SKM-1 treated with dmso at 0.1 percent for 144 hours (cell line): Measurements from ENCODE around the gene CCDC78.

ENCODE experiments used
- DNase-seq: peaks from one replicate; lab custom pipeline; 2025; ENCODE audit not compliant: unreplicated experiment; lab: John Stamatoyannopoulos, UW

The CCDC78 gene

DNA sequence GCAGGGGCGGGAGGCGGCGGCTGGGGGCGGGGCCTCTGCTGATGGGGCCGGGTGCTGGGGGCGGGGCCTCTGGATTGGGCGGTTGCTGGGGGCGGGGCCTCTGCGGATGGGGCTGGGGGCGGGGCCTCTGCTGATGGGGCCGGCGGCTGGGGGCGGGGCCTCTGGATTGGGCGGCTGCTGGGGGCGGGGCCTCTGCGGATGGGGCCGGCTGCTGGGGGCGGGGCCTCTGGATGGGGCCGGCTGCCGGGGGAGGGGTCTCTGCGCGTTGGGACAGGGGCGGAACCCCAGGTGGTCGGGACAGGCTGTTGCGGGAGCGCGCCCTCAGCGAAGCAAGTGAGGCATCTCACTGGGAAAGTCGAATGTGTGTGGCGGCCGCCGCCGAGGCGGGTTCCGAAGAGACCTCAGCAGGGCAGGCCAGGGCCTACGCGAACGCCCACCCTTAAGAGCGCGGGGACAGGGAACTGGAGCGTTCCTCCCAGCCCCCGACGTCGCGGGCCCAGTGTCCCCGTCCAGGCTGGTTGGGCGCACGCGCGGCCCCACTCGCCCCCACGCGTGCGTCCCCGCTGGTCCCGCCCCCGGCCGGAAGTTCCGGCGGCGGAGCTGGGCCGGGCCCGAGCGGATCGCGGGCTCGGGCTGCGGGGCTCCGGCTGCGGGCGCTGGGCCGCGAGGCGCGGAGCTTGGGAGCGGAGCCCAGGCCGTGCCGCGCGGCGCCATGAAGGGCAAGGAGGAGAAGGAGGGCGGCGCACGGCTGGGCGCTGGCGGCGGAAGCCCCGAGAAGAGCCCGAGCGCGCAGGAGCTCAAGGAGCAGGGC, 46.2 kb downstream of the CCDC78 start, which contains the start of gene STUB1:
Gene STUB1 (plus strand): TSS at position 597 of the 811 bp plus-strand sequence. CDS start 116 bp downstream, at position 713.
- DNase-seq: peak; percentile 67

DNA sequence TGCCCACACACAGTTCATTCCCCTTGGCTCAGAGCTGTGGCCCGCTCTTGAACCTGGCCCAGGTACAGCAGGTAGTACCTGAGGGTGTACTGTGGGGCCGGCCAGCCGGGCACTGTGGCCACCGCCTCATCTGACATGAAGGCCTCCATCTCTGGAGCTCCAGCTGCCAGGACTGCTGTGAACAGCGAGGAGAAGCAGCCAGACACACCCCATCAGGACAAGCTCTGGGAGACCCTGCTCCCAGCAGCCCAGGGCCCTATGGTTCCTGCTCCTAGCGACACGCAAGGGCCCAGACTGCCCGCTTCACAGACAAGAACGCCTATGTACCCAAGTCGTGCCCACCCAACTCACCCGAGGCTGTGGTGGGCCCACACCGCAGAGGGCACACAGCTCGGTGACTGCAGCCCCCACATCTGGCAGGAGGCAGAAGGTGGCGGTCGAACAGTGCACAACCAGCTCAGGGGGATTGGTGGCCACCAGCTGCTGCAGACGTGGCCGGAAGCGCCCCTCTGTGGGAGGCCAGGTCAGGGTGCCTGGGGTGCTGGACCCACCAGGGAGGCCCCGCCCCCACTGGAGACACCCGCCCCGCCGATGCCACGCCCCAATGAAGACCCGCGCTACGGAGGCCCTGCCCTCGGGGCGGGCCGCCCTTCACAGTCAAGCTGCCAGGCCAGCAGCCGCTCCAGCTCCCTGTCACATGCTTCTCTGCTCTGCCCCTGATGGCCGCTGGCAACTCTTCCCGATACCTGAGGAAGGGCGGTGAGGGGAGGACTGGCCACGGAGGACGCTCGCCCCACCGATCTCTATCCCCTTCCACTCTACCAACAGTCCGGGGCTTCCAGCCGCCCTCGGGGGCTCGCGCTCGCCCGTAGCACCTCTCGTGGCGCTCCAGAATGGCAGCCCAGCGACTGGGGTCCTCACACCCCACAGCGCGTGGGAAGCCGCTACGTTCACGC, 47.1 kb downstream of the CCDC78 start:
- no peak for DNase-seq

DNA sequence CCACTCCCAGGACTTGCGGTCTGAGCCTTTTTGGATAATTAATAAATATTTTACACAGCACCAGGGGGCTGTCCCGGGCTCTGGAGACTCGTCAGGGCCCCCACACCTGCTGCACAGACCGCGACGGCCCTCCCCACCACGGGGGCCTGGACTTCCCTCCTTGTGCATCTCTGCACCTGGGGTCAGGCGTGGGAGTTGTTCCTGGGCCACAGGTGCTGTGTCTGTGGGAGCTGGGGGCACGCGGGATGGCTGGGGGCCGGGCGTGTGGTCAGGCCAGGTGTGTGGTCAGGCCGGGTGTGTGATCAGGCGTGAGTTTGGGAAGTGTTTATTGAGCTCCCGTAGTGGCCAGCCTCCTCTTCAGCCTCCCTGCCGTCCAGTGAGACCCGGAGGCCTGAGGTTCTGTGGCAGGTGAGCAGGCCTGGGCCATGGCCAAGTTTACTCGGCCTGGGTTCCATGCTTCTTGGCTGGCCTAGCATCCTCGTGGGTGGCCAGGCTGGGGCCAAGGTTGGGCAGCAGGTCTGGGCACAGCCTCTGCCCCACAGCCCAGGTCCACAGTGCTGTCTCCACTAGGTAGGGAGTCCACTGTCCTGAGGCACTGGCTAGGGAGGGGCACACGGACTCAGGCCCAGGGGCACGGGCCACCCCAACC, 47.9 kb downstream of the CCDC78 start:
- no peak for DNase-seq

DNA sequence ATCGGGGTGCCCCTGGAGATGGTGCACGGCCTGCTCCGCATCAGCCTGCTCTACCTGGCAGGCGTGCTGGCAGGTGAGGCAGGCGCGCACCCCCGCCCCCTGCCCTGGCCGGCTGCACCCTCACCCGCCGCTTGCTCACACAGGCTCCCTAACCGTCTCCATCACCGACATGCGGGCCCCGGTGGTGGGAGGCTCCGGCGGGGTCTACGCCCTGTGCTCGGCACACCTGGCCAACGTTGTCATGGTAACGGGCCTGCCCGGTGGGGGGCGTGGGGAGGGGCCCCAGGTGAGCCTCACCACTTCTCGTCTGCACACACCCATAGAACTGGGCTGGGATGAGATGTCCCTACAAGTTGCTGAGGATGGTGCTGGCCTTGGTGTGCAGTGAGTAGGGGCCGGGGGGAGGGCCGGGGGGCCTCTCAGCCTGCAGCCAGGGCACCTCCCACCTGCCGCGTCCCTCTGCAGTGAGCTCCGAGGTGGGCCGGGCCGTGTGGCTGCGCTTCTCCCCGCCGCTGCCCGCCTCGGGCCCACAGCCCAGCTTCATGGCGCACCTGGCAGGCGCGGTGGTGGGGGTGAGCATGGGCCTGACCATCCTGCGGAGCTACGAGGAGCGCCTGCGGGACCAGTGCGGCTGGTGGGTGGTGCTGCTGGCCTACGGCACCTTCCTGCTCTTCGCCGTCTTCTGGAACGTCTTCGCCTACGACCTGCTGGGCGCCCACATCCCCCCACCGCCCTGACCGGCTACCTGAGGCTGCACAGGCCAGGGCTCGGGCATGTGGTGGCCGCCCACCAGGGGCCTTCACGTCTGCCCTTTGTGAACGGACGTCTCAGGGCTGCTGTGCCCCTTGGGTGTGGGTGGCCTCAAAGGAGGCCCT, 48.7 kb downstream of the CCDC78 start:
- no peak for DNase-seq

DNA sequence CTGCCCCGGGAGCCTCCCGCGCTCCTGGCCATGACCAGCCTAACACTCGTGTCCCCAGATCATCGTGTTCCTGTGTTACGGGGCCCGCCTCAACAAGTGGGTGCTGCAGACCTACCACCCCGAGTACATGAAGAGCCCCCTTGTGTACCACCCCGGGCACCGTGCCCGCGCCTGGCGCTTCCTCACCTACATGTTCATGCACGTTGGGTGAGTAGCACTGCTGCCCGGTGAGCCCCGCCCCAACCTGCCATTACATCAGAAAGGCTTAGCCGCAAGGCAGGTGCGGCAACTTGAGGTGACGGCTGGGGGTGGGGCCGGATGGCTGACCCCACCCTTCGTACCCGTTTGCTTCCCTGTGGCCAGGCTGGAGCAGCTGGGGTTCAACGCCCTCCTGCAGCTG, 49.3 kb downstream of the CCDC78 start:
- DNase-seq: no peak

DNA sequence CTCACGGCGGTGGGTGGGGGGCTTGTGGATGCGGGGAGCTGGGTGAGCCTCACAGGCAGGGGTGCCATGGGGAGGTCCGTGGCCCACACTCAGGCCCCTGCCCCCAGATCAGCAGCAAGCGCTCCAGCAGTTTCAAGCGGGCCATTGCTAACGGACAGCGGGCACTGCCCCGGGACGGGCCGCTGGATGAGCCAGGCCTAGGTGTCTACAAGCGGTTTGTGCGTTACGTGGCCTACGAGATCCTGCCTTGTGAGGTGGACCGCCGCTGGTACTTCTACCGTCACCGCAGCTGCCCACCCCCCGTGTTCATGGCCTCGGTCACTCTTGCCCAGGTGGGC, 49.7 kb downstream of the CCDC78 start:
- DNase-seq: no peak

DNA sequence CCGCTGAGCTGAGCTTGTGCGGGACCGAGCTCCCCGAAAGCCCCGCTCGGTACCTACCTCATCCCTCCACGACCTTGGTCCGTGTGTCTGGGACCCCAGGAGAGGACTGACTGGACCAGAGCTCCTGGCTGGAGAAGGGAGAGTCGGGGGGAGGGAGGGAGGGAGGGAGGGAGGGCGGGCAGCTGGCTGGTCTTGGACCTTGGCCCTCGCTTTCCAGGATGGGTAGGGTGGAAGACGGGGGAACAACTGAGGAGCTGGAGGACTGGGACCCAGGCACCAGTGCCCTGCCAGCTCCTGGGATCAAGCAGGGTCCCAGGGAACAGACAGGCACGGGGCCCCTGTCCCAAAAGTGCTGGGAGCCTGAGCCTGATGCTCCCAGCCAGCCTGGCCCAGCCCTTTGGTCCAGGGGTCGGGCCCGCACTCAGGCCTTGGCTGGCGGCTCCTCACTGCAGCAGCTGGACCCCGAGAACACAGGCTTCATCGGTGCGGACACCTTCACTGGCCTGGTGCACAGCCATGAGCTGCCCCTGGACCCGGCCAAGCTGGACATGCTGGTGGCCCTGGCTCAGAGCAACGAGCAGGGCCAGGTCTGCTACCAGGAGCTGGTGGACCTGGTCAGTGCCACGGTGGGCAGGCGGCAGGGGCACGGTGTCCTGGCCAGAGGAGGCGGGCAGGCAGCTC, 50.2 kb downstream of the CCDC78 start:
- no peak for DNase-seq

DNA sequence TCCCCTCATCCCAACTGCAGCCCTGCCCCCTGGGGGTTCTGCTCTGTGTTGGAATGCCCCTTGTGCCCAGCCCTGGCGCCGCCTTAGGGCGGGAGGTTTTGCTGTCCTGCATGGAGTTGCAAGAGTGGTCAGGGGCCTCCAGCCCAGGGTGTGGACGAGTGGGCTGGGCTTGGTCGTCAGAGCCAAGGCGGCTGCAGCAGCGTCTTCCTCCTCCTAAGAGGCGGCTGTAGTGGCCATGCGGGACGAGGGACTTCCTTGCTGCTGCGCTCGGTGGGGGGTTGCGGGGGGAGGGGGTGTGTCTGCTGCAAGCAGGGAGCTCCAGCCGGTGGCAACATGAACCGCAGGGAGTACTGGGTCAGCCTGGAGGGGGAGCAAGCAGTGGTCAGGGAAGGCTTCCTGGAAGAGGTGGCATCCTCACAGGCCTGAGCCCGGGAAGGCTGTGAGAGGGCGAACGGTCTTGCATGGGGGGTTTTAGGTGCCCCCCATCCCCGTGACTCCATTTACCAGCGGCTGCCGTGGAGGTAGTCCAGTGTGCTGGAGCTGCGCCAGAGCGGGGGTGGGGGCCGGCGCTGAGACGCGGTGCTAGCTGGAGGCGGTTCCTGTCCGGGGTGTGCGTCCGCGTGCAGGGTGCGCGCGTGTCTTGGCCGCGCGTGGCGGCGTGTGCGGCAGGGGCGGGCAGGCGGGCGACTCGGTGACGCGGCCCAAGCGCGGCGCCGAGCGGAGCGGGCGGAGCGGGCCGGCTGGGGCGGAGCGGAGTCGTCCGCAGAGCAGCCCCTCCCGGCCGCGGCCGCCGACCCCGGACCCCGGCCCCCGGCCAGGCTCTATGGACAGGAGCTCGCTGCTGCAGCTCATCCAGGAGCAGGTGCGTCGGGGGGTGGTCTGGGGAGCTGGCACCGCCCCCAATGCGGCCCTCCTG, 51.0 kb downstream of the CCDC78 start, which contains the start of gene RHBDL1:
Gene RHBDL1 (plus strand): TSS at position 704 of the 916 bp plus-strand sequence. CDS start 120 bp downstream, at position 824.
- no peak for DNase-seq

DNA sequence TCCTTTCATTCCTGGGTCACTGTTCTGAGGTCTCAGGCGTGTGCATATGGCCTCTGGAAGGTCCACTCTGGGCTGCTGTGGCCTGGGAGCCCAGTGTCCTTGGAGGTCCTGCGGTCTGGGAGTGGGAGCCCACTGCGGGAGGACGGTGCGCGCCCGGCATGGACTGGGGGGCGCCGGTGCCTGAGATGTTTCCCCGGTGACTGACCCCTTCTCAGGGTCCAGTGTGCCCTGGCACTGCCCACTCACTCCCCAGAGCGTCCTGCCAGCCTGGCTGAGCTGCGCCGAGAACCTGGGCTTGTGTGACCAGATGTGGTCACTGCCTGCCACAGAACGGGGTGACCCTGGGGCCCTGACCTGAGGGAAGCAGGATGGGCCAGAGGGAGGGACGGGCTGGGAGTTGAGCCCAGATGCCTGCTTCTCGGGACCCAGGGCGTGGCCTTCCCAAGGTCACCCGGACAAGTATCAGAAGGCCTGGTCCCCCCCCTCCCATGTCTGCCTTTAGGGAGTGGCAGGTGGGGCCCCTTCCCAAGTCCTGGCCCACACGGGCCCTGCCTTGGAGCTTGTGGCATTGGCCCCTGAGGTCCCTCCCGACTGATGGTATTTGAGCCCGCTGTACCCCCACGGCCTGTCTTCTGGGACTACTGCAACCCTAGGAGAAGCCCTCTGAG, 51.9 kb downstream of the CCDC78 start:
- DNase-seq: no peak

DNA sequence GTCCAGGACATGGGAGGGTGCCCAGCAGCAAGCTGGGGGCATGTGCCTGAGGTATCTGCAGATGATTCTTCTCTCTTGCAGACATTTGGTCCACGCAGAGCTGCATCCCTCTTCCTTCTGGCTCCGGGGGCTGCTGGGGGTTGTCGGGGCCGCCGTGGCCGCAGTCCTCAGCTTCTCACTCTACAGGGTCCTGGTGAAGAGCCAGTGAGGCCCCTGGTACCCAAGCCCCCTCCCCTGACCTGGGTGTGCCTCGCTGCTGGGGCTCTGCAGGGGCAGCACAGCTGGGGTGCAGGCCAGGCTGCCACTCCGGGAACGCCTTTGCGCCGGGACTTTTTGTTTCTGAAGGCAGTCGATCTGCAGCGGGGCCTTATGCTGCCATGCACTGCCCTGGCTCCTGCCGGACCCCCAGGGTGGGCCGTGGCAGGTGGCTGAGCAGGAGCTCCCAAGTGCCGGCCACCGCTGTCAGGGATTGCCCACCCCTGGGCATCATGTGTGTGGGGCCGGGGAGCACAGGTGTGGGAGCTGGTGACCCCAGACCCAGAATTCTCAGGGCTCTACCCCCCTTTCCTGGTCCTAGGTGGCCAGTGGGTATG, 52.7 kb downstream of the CCDC78 start:
- DNase-seq: no peak

DNA sequence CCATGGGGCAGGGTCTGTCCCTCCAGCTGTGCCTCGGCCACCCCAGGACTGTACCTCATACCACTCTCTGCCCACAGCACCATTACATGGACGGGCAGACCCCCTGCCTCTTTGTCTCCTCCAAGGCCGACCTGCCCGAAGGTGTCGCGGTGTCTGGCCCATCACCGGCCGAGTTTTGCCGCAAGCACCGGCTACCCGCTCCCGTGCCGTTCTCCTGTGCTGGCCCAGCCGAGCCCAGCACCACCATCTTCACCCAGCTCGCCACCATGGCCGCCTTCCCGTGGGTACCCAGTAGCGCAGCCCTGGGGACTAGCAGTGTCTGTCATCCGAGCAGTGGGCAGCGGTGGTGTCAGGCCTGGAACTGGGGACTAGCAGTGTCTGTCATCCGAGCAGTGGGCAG, 53.4 kb downstream of the CCDC78 start:
- no peak for DNase-seq
